GM23338 (cell line): ENCODE measurements around the gene IKZF1. TPM values are rescaled to one million over a fixed set of nuclear protein-coding genes. Genes with fewer than 3 reads are reported as not detected.

Experiments used
- ATAC-seq: fragments of 200-7000 bp; cut with Tn5 transposase; 3 replicates; pipeline ENCODE4 v1.9.1; 2020
- DNase-seq: peaks from one replicate; pipeline ENCODE4 v3.0.0-alpha.2; 2015; ENCODE audit warnings: low spot score
- H2AFZ ChIP-seq: fragments of 200-600 bp; sonication (generic); 2 replicates; pipeline ENCODE4 v1.8.0; 2016; ENCODE audit warnings: antibody characterized with exemption, mild to moderate bottlenecking, moderate library complexity
- H3F3A ChIP-seq: fragments of 200-600 bp; sonication (generic); replicated peaks from 2 replicates; pipeline ENCODE4 v1.8.0; 2017; ENCODE audit warnings: antibody characterized with exemption, mixed run types, low read depth
- H3K27ac ChIP-seq: fragments of 200-600 bp; sonication (generic); 2 replicates; pipeline ENCODE4 v1.6.1; 2016; ENCODE audit warnings: low read depth
- H3K27me3 ChIP-seq: fragments of 200-600 bp; sonication (generic); 2 replicates; pipeline ENCODE4 v1.8.0; 2016; ENCODE audit warnings: mild to moderate bottlenecking, mixed run types, moderate library complexity; ENCODE audit not compliant: insufficient read depth
- H3K36me3 ChIP-seq: fragments of 200-600 bp; sonication (generic); 2 replicates; pipeline ENCODE4 v1.8.0; 2016; ENCODE audit warnings: mild to moderate bottlenecking; ENCODE audit not compliant: insufficient read depth
- H3K4me1 ChIP-seq: fragments of 200-600 bp; sonication (generic); 2 replicates; pipeline ENCODE4 v1.8.0; 2016; ENCODE audit warnings: mild to moderate bottlenecking, moderate library complexity; ENCODE audit not compliant: insufficient read depth
- H3K4me2 ChIP-seq: fragments of 200-600 bp; sonication (generic); 2 replicates; pipeline ENCODE4 v1.7.1; 2017; ENCODE audit warnings: mixed run types
- H3K4me3 ChIP-seq: fragments of 200-600 bp; sonication (generic); 2 replicates; pipeline ENCODE4 v1.6.1; 2016; ENCODE audit warnings: mixed run types
- H3K79me2 ChIP-seq: fragments of 200-600 bp; sonication (generic); replicated peaks from 2 replicates; pipeline ENCODE4 v1.8.0; 2017; ENCODE audit warnings: mild to moderate bottlenecking; ENCODE audit not compliant: insufficient read depth
- H3K9me2 ChIP-seq: fragments of 200-600 bp; sonication (generic); 2 replicates; pipeline ENCODE4 v1.8.0; 2017; ENCODE audit not compliant: insufficient read depth
- H4K20me1 ChIP-seq: fragments of 200-600 bp; sonication (generic); replicated peaks from 2 replicates; pipeline ENCODE4 v1.8.0; 2017; ENCODE audit warnings: mild to moderate bottlenecking; ENCODE audit not compliant: insufficient read depth
- H3K27ac Mint-ChIP-seq: 2 replicates; pipeline ENCODE4 v1.8.0; 2020; ENCODE audit warnings: inconsistent platforms, mild to moderate bottlenecking, moderate library complexity, mixed read lengths
- H3K27me3 Mint-ChIP-seq: 3 replicates; pipeline ENCODE4 v1.8.0; 2022; ENCODE audit warnings: low read depth, mild to moderate bottlenecking, moderate library complexity, mixed read lengths, inconsistent platforms; ENCODE audit not compliant: insufficient read depth, poor library complexity
- H3K36me3 Mint-ChIP-seq: 3 replicates; pipeline ENCODE4 v1.8.0; 2021; ENCODE audit warnings: low read depth, mild to moderate bottlenecking, inconsistent platforms, moderate library complexity, mixed read lengths
- H3K4me1 Mint-ChIP-seq: 3 replicates; pipeline ENCODE4 v1.8.0; 2020; ENCODE audit warnings: mild to moderate bottlenecking, inconsistent platforms, mixed read lengths
- H3K4me3 Mint-ChIP-seq: 3 replicates; pipeline ENCODE4 v1.8.0; 2021; ENCODE audit warnings: moderate library complexity, mild to moderate bottlenecking, inconsistent platforms, mixed read lengths
- H3K9me3 Mint-ChIP-seq: 3 replicates; pipeline ENCODE4 v1.8.0; 2020; ENCODE audit warnings: moderate library complexity, mild to moderate bottlenecking, inconsistent platforms, mixed read lengths
- CREB1 ChIP-seq: fragments of 250-450 bp; sonication (Bioruptor Pico); IDR thresholded peaks from 2 replicates; pipeline ENCODE4 v1.5.0; 2020; ENCODE audit warnings: low read depth, mild to moderate bottlenecking, moderate library complexity
- CTCF ChIP-seq, 2 experiments: fragments of 200-600 bp in 1 of 2; sonication (generic) in 1 of 2; conservative IDR thresholded peaks; 2 replicates each; pipeline versions ENCODE4 v1.5.1 to v1.6.1; 2016 to 2017; ENCODE audit warnings: antibody characterized with exemption in 2 of 2, low read depth in 2 of 2, mild to moderate bottlenecking in 2 of 2, moderate library complexity in 1 of 2
- EZH2phosphoT487 ChIP-seq: fragments of 200-600 bp; sonication (generic); IDR thresholded peaks from one replicate; pipeline ENCODE4 v1.8.1; 2018; ENCODE audit warnings: antibody characterized with exemption; ENCODE audit not compliant: unreplicated experiment
- JUNB ChIP-seq: IDR thresholded peaks from one replicate; pipeline ENCODE4 v1.6.1; 2016; ENCODE audit warnings: antibody characterized with exemption; ENCODE audit not compliant: unreplicated experiment
- NANOG ChIP-seq: IDR thresholded peaks from 2 replicates; pipeline ENCODE4 v1.6.1; 2016; ENCODE audit warnings: antibody characterized with exemption, borderline replicate concordance
- POLR2AphosphoS5 ChIP-seq: IDR thresholded peaks from 2 replicates; pipeline ENCODE4 v1.6.1; 2016; ENCODE audit warnings: antibody characterized with exemption, low read depth
- STAT1 ChIP-seq: IDR thresholded peaks from one replicate; pipeline ENCODE4 v1.6.1; 2016; ENCODE audit warnings: antibody characterized with exemption; ENCODE audit not compliant: unreplicated experiment
- ZNF114 ChIP-seq: fragments of 250-450 bp; sonication (Bioruptor Pico); IDR thresholded peaks from 2 replicates; pipeline ENCODE4 v1.5.0; 2020; ENCODE audit warnings: mild to moderate bottlenecking, moderate library complexity
- ZNF331 ChIP-seq: fragments of 250-450 bp; sonication (Bioruptor Pico); IDR thresholded peaks from 2 replicates; pipeline ENCODE4 v1.5.0; 2020; ENCODE audit warnings: low read depth, mild to moderate bottlenecking, moderate library complexity
- ZNF462 ChIP-seq: fragments of 250-450 bp; sonication (Bioruptor Pico); IDR thresholded peaks from 2 replicates; pipeline ENCODE4 v1.5.0; 2020; ENCODE audit warnings: mild to moderate bottlenecking, moderate library complexity
- polyA plus RNA-seq: library from polyadenylated mRNA; unstranded; fragments of >200 nt; fragmentation: Nextera tagmentation; extraction: Ambion mirVana; gene quantifications from 2 replicates; pipeline ENCODE4 v1.2.1, GENCODE V29; 2016
- total RNA-seq: library from RNA; depleted of rRNA; stranded (reverse); fragments of >200 nt; shearing (Covaris generic); gene quantifications from 2 replicates; pipeline ENCODE4 v1.2.3, GENCODE V29; 2014

Gene IKZF1
- total and polyA plus RNA-seq, 2 experiments from 2014 or later: 0.57 to 1.8 TPM

- Histone ChIP-seq H3K4me1 (no peaks in the 10 kb centered on the region), H3K36me3 (no peaks in the 10 kb centered on the region), H3K27me3 (no peaks in the 10 kb centered on the region), H4K20me1 (0 out of 2 replicates have a peak, but pooled peaks cover 3% of the 10 kb centered on the region), H3K27ac (no peak overlapping the region), H2AFZ (no peak overlapping the region), H3K9me2 (0 out of 2 replicates have a peak, but pooled peaks cover 4% of the 10 kb centered on the region), H3K4me3 (no peak overlapping the region), H3K79me2 (no peaks in the 10 kb centered on the region), H3F3A (no peaks in the 10 kb centered on the region), H3K4me2 (no peak overlapping the region)
- H3K36me3 Mint-ChIP-seq: no peaks in the 10 kb centered on the region
- no peaks in the 10 kb centered on the region; the same call in 2 of the 3 replicates for H3K4me1 Mint-ChIP-seq
- TF ChIP-seq EZH2phosphoT487: no peak
- no peak for TF ChIP-seq STAT1
- TF ChIP-seq CTCF (conservative IDR thresholded peaks at IDR 0.05; ENCODE audit: low read depth in 2 of 2): no peak
- no peak for TF ChIP-seq JUNB
- TF ChIP-seq POLR2AphosphoS5: no peak
- ATAC-seq (no peak), DNase-seq (no peak)
- no peaks in the 10 kb centered on the region for H3K27me3 Mint-ChIP-seq
- no peak overlapping the region for H3K27ac Mint-ChIP-seq
- H3K9me3 Mint-ChIP-seq: no peaks in the 10 kb centered on the region; the same call in 2 of the 3 replicates
- H3K4me3 Mint-ChIP-seq: no peak overlapping the region
These were observed 12.3 kb upstream of the IKZF1 start for GRCh38 chr7:50292165-50292757.

- H3K79me2 ChIP-seq: no peaks in the 10 kb centered on the region
- Mint-ChIP-seq H3K27ac (no peak overlapping the region), H3K36me3 (no peaks in the 10 kb centered on the region), H3K4me3 (no peak overlapping the region), H3K4me1 (no peaks in the 10 kb centered on the region; the same call in 2 of the 3 replicates), H3K9me3 (no peaks in the 10 kb centered on the region; the same call in 2 of the 3 replicates), H3K27me3 (no peaks in the 10 kb centered on the region)
- ATAC-seq (no peak), DNase-seq (no peak)
- 0 out of 2 replicates have a peak, but pooled peaks cover 3% of the 10 kb centered on the region for H4K20me1 ChIP-seq
- 0 out of 2 replicates have a peak, but pooled peaks cover 4% of the 10 kb centered on the region for H3K9me2 ChIP-seq
- no peak overlapping the region for H3K4me2 ChIP-seq
- no peak overlapping the region for H3K4me3 ChIP-seq
- no peaks in the 10 kb centered on the region for H3K36me3 ChIP-seq
- H3F3A ChIP-seq: no peaks in the 10 kb centered on the region
- H3K4me1 ChIP-seq: no peaks in the 10 kb centered on the region
- H2AFZ ChIP-seq: no peak overlapping the region
- H3K27ac ChIP-seq: no peak overlapping the region
- no peaks in the 10 kb centered on the region for H3K27me3 ChIP-seq
- TF ChIP-seq ZNF462: no peak
- TF ChIP-seq CREB1 (CRISPR knock-in tag): no peak
- TF ChIP-seq STAT1: no peak
- no peak for TF ChIP-seq NANOG
- TF ChIP-seq POLR2AphosphoS5: no peak
- TF ChIP-seq JUNB: no peak
- no peak for TF ChIP-seq EZH2phosphoT487
- no peak for TF ChIP-seq ZNF331 (CRISPR knock-in tag)
- TF ChIP-seq ZNF114: no peak
- no peak for TF ChIP-seq CTCF (conservative IDR thresholded peaks at IDR 0.05; ENCODE audit: low read depth in 2 of 2)
These were observed 11.8 kb upstream of the IKZF1 start for GRCh38 chr7:50292763-50293162.
